ENCODE data around the gene TMEM259. TPM values are rescaled to one million over a fixed set of nuclear protein-coding genes. Genes with fewer than 3 reads are reported as not detected.

The TMEM259 gene
- total RNA-seq, 4 donors from 2014 or later, result 98.5 to 150 (median 124) TPM

- ATAC-seq (no peak), DNase-seq (no peak)
- in situ Hi-C loops (cut with MboI; ENCODE audit: low sequenced_read_pairs in 4 of 4), result no loop called here
- TF ChIP-seq, protein P1, sequence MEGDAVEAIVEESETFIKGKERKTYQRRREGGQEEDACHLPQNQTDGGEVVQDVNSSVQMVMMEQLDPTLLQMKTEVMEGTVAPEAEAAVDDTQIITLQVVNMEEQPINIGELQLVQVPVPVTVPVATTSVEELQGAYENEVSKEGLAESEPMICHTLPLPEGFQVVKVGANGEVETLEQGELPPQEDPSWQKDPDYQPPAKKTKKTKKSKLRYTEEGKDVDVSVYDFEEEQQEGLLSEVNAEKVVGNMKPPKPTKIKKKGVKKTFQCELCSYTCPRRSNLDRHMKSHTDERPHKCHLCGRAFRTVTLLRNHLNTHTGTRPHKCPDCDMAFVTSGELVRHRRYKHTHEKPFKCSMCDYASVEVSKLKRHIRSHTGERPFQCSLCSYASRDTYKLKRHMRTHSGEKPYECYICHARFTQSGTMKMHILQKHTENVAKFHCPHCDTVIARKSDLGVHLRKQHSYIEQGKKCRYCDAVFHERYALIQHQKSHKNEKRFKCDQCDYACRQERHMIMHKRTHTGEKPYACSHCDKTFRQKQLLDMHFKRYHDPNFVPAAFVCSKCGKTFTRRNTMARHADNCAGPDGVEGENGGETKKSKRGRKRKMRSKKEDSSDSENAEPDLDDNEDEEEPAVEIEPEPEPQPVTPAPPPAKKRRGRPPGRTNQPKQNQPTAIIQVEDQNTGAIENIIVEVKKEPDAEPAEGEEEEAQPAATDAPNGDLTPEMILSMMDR (IDR thresholded peaks at IDR 0.05 in 4 of 5, conservative IDR thresholded peaks at IDR 0.05 in 1 of 5), result no peak
- no peak for TF ChIP-seq POLR2A (IDR thresholded peaks at IDR 0.05)
- H3K4me3 ChIP-seq, result no peak overlapping the region
- peaks cover 0 to 8% of the 10 kb centered on the region in 2 donors for H3K4me1 ChIP-seq
- no peaks in the 10 kb centered on the region for H3K36me3 ChIP-seq
- intact Hi-C loops (cut with DNase I; ENCODE audit: low total_unique reads), result no loop called here
- no peaks in the 10 kb centered on the region for H3K9me3 ChIP-seq
- H3K27ac ChIP-seq, result no peak overlapping the region
- peaks cover 6 to 14% (median 11%) of the 10 kb centered on the region in 3 donors for H3K27me3 ChIP-seq
Observed at GRCh38 chr19:1032264-1032867, 11.4 kb upstream of the TMEM259 start.

DNA sequence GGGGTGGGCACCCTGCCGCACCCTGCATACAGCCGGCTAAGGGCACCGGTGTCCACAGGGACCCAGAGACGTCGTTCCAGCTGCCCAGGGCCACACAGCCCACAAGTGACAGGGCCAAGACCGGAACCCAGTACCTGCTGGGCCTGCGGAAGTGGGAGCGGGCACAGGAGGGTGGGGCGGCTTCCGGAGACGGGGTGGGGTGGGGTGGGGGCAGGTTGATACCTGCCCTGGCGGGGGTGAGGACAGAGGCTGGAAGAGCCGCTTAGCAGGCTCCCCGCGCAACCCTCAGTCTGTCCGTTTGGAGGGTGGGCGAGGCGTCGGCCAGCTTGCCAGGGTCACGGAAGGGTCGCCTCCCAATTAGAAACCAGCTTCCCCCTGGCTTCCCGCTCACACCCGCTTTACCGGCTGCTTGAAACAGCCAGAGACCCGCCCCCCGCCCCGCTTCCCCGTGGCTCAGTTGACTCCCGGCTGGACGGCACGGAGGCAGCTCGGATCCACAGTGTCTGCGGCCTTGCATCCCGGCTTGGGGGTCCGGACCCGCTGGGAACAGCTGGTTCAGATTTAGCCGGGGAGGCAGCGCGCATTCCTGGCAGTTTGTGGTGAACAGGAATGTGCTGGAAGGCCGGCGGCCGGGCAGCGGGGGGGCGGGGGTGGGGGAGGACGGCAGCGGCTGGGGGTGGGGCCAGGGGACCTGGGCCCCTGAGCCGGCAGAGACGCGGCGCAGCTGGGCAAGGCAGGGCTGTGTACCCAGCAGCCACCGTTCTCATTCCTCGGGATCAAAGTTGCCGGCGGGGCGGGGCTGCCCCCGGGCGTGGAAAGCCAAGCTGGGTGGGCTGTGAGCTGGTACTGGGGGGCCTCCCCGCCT is 7.4 kb upstream of the TMEM259 start:
- H3K4me3 ChIP-seq, result peak overlapping the region; percentile 46 to 62 (median 58)
- DNase-seq (no peak), ATAC-seq (no peak)
- intact Hi-C loops (cut with DNase I; ENCODE audit: low total_unique reads) (no loop called here), in situ Hi-C loops (cut with MboI; ENCODE audit: low sequenced_read_pairs in 4 of 4) (no loop called here)
- TF ChIP-seq POLR2A (IDR thresholded peaks at IDR 0.05), result no peak
- TF ChIP-seq, protein P1 (IDR thresholded peaks at IDR 0.05 in 4 of 5, conservative IDR thresholded peaks at IDR 0.05 in 1 of 5), result no peak
- no peaks in the 10 kb centered on the region for H3K9me3 ChIP-seq
- H3K36me3 ChIP-seq, result no peaks in the 10 kb centered on the region
- H3K4me1 ChIP-seq, result peaks cover 0 to 8% of the 10 kb centered on the region in 2 donors
- peaks cover 21 to 36% (median 32%) of the 10 kb centered on the region in 3 donors for H3K27me3 ChIP-seq
- H3K27ac ChIP-seq, result peak overlapping the region; percentile 41 to 80 (median 64)

- no peaks in the 10 kb centered on the region for H3K9me3 ChIP-seq
- peaks cover 0 to 8% of the 10 kb centered on the region in 2 donors for H3K4me1 ChIP-seq
- no peak for DNase-seq
- in situ Hi-C loops (cut with MboI; ENCODE audit: low sequenced_read_pairs in 4 of 4) (no loop called here), intact Hi-C loops (cut with DNase I; ENCODE audit: low total_unique reads) (no loop called here)
- peaks cover 21 to 36% (median 32%) of the 10 kb centered on the region in 3 donors for H3K27me3 ChIP-seq
- no peak for ATAC-seq
- peak overlapping the region; percentile 46 to 62 (median 58) for H3K4me3 ChIP-seq
- H3K36me3 ChIP-seq, result no peaks in the 10 kb centered on the region
- no peak for TF ChIP-seq POLR2A (IDR thresholded peaks at IDR 0.05)
- TF ChIP-seq, protein P1 (IDR thresholded peaks at IDR 0.05 in 4 of 5, conservative IDR thresholded peaks at IDR 0.05 in 1 of 5), result no peak
- peak overlapping the region; percentile 41 to 80 (median 64) for H3K27ac ChIP-seq
Observed at GRCh38 chr19:1027650-1028061, 6.7 kb upstream of the TMEM259 start.

DNA sequence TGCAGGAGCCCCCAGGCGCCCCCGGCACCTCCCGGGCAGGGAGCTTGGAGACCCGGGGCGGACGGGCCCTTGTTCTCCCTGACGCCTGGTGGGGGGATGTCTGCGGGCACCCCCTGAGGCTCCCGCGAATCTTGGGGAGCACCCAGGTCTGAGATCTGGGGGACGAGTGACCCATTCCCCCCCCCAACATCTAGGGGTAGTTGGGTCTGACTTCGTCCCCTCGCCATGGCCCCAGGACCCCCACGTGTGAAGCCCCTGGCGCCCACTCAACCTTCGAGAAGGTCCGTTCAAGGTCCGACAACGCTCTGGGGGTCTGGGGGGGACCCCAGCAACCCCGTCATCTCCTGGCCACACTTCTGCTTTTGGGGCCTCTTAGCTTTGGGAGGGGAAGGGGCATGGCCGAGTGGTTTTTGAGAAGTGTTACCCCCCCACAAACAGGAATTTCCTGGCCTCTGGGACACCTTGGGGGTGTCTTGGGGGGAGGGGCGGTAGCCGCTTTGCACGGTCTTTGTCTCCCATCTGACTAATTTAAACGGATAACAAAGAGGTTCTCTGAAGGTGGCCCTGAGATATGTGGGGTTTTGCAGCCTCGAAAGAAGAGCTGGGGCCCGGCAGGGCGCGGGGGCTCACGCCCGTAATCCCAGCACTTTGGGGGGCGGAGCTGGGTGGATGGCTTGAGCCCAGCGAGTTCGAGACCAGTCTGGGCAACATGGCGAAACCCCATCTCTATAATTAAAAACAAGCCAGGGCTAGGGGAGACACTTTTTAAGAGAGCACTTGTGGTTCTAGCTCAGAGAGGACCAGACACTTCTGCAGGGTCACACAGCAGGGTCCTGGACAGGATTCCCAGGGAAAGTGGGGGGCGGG is 6.1 kb upstream of the TMEM259 start:
- TF ChIP-seq, protein P1 (IDR thresholded peaks at IDR 0.05 in 4 of 5, conservative IDR thresholded peaks at IDR 0.05 in 1 of 5), result no peak
- peak in 1 of 2 donors; percentile 0 for TF ChIP-seq POLR2A (IDR thresholded peaks at IDR 0.05)
- peak in 1 of 2 donors; percentile 3 for ATAC-seq
- intact Hi-C loops (cut with DNase I; ENCODE audit: low total_unique reads), result no loop called here

More for the DNA sequence above, 6.1 kb upstream of the TMEM259 start:
- no peak for DNase-seq
- H3K27me3 ChIP-seq, result peaks cover 21 to 36% (median 32%) of the 10 kb centered on the region in 3 donors
- H3K27ac ChIP-seq, result peak overlapping the region; percentile 42 to 80 (median 74)
- H3K9me3 ChIP-seq, result no peaks in the 10 kb centered on the region
- peaks cover 0 to 8% of the 10 kb centered on the region in 2 donors for H3K4me1 ChIP-seq
- H3K36me3 ChIP-seq, result no peaks in the 10 kb centered on the region
- in situ Hi-C loops (cut with MboI; ENCODE audit: low sequenced_read_pairs in 4 of 4), result no loop called here
- peak overlapping the region; percentile 46 to 62 (median 58) for H3K4me3 ChIP-seq

All from gastrocnemius medialis (tissue), 4 donors.